Astrocyte (in vitro differentiated cells and primary cell): ENCODE results near the gene IDH2. TPM values are rescaled to one million over a fixed set of nuclear protein-coding genes. Genes with fewer than 3 reads are reported as not detected.

Experiments
- DNase-seq: peaks from one replicate; pipeline ENCODE4 v3.0.0-alpha.2; 2010; ENCODE audit warnings: low read depth
- FAIRE-seq: peaks from 2 replicates; lab custom pipeline; 2011; peaks lifted over from hg19 to GRCh38; lab: Jason Lieb, UNC
- H2AFZ ChIP-seq: 2 replicates; pipeline ENCODE4 v1.6.0; 2012; ENCODE audit warnings: low read depth, low read length, inconsistent platforms
- H3K27ac ChIP-seq: 2 replicates; pipeline ENCODE4 v1.5.1; 2011; ENCODE audit warnings: low read depth, low read length, inconsistent platforms
- H3K27me3 ChIP-seq: 2 replicates; pipeline ENCODE4 v1.6.0; 2011; ENCODE audit warnings: low read length, inconsistent platforms; ENCODE audit not compliant: insufficient read depth
- H3K36me3 ChIP-seq: 2 replicates; pipeline ENCODE4 v1.5.1; 2011; ENCODE audit warnings: low read length, inconsistent platforms; ENCODE audit not compliant: insufficient read depth
- H3K4me1 ChIP-seq: 2 replicates; pipeline ENCODE4 v1.5.1; 2011; ENCODE audit warnings: low read length, inconsistent platforms; ENCODE audit not compliant: insufficient read depth
- H3K4me2 ChIP-seq: 2 replicates; pipeline ENCODE4 v1.6.0; 2012; ENCODE audit warnings: low read length, inconsistent platforms
- H3K4me3 ChIP-seq: 2 replicates; pipeline ENCODE4 v1.5.1; 2011; ENCODE audit warnings: low read depth, mild to moderate bottlenecking, low read length, inconsistent platforms; ENCODE audit not compliant: insufficient read depth
- H3K79me2 ChIP-seq: 2 replicates; pipeline ENCODE4 v1.6.0; 2012; ENCODE audit warnings: mild to moderate bottlenecking, low read length, inconsistent platforms; ENCODE audit not compliant: insufficient read depth
- H3K9ac ChIP-seq: 2 replicates; pipeline ENCODE4 v1.6.0; 2012; ENCODE audit warnings: mild to moderate bottlenecking, low read length, inconsistent platforms
- H3K9me3 ChIP-seq: 2 replicates; pipeline ENCODE4 v1.5.1; 2012; ENCODE audit warnings: low read depth, mild to moderate bottlenecking, low read length, inconsistent platforms; ENCODE audit not compliant: insufficient read depth
- H4K20me1 ChIP-seq: 2 replicates; pipeline ENCODE4 v1.6.0; 2012; ENCODE audit warnings: low read length, inconsistent platforms; ENCODE audit not compliant: insufficient read depth
- H3K27ac Mint-ChIP-seq: one replicate; pipeline ENCODE4 v1.8.0; 2021; ENCODE audit warnings: mild to moderate bottlenecking, mixed read lengths; ENCODE audit not compliant: unreplicated experiment
- H3K27me3 Mint-ChIP-seq: one replicate; pipeline ENCODE4 v1.8.0; 2021; ENCODE audit warnings: low read depth, mixed read lengths; ENCODE audit not compliant: unreplicated experiment
- H3K36me3 Mint-ChIP-seq: one replicate; pipeline ENCODE4 v1.8.0; 2021; ENCODE audit warnings: low read depth, mixed read lengths; ENCODE audit not compliant: unreplicated experiment
- H3K4me1 Mint-ChIP-seq: one replicate; pipeline ENCODE4 v1.8.0; 2021; ENCODE audit warnings: low read depth, mixed read lengths; ENCODE audit not compliant: unreplicated experiment
- H3K4me3 Mint-ChIP-seq: one replicate; pipeline ENCODE4 v1.8.0; 2021; ENCODE audit warnings: mild to moderate bottlenecking, moderate library complexity, mixed read lengths; ENCODE audit not compliant: unreplicated experiment
- H3K9me3 Mint-ChIP-seq: one replicate; pipeline ENCODE4 v1.8.0; 2021; ENCODE audit warnings: mild to moderate bottlenecking, mixed read lengths; ENCODE audit not compliant: unreplicated experiment
- CTCF ChIP-seq: IDR thresholded peaks from 2 replicates; pipeline ENCODE4 v1.5.1; 2011; ENCODE audit warnings: low read depth, mild to moderate bottlenecking, inconsistent platforms, low read length, moderate library complexity; ENCODE audit not compliant: insufficient read depth
- EZH2 ChIP-seq: IDR thresholded peaks from 2 replicates; pipeline ENCODE4 v1.6.1; 2012; ENCODE audit warnings: mild to moderate bottlenecking, low read length, inconsistent platforms; ENCODE audit not compliant: insufficient read depth
- total RNA-seq: library from RNA; stranded (reverse); gene quantifications from 2 replicates; pipeline ENCODE4 v1.2.1, GENCODE V29; 2021

IDH2 gene
- total RNA-seq, 1 donor from 2014 or later = 76.6 TPM

- no peak overlapping the region for H3K27ac Mint-ChIP-seq
- peaks cover 11% of the 10 kb centered on the region for H3K36me3 Mint-ChIP-seq
- H3K9me3 Mint-ChIP-seq = no peaks in the 10 kb centered on the region
- Histone ChIP-seq H3K4me2 (no peak overlapping the region), H3K4me3 (no peak overlapping the region), H3K4me1 (no peaks in the 10 kb centered on the region), H3K9ac (no peak overlapping the region), H4K20me1 (no peaks in the 10 kb centered on the region), H3K9me3 (no peaks in the 10 kb centered on the region), H3K79me2 (no peaks in the 10 kb centered on the region), H2AFZ (no peak overlapping the region), H3K27ac (no peak overlapping the region), H3K36me3 (peaks cover 2% of the 10 kb centered on the region), H3K27me3 (no peaks in the 10 kb centered on the region)
- no peak overlapping the region for H3K4me3 Mint-ChIP-seq
- DNase-seq = no peak
- peaks cover 11% of the 10 kb centered on the region for H3K4me1 Mint-ChIP-seq
- TF ChIP-seq EZH2 (no peak), CTCF (no peak)
- FAIRE-seq = no peak
- H3K27me3 Mint-ChIP-seq = no peaks in the 10 kb centered on the region
These were observed 22.4 kb downstream of the IDH2 start for GRCh38 chr15:90079619-90080457.

- Histone ChIP-seq H3K9ac (no peak overlapping the region), H2AFZ (no peak overlapping the region), H3K27ac (no peak overlapping the region), H3K4me3 (no peak overlapping the region), H3K27me3 (no peaks in the 10 kb centered on the region), H3K79me2 (no peaks in the 10 kb centered on the region), H3K4me2 (no peak overlapping the region), H3K9me3 (no peaks in the 10 kb centered on the region), H3K36me3 (peaks cover 2% of the 10 kb centered on the region), H3K4me1 (no peaks in the 10 kb centered on the region), H4K20me1 (no peaks in the 10 kb centered on the region)
- no peak overlapping the region for H3K4me3 Mint-ChIP-seq
- H3K36me3 Mint-ChIP-seq = peaks cover 11% of the 10 kb centered on the region
- FAIRE-seq (no peak), DNase-seq (no peak)
- no peak overlapping the region for H3K27ac Mint-ChIP-seq
- H3K4me1 Mint-ChIP-seq = peaks cover 11% of the 10 kb centered on the region
- no peaks in the 10 kb centered on the region for H3K27me3 Mint-ChIP-seq
- H3K9me3 Mint-ChIP-seq = no peaks in the 10 kb centered on the region
- TF ChIP-seq EZH2 = no peak
- no peak for TF ChIP-seq CTCF
These were observed 23.3 kb downstream of the IDH2 start for GRCh38 chr15:90078965-90079364.

- FAIRE-seq = no peak
- no peak overlapping the region for H2AFZ ChIP-seq
These were observed 25.6 kb downstream of the IDH2 start for GRCh38 chr15:90076716-90077115.

More at GRCh38 chr15:90076716-90077115, 25.6 kb downstream of the IDH2 start:
- Mint-ChIP-seq H3K27ac (no peak overlapping the region), H3K9me3 (no peaks in the 10 kb centered on the region), H3K4me1 (peaks cover 11% of the 10 kb centered on the region), H3K27me3 (no peaks in the 10 kb centered on the region), H3K36me3 (peaks cover 8% of the 10 kb centered on the region), H3K4me3 (no peak overlapping the region)
- no peaks in the 10 kb centered on the region for H4K20me1 ChIP-seq
- H3K27me3 ChIP-seq = no peaks in the 10 kb centered on the region
- TF ChIP-seq CTCF = no peak
- TF ChIP-seq EZH2 = no peak
- H3K9ac ChIP-seq = no peak overlapping the region
- H3K79me2 ChIP-seq = no peaks in the 10 kb centered on the region
- no peaks in the 10 kb centered on the region for H3K9me3 ChIP-seq
- no peak for DNase-seq
- no peak overlapping the region for H3K27ac ChIP-seq
- peaks cover 2% of the 10 kb centered on the region for H3K36me3 ChIP-seq
- H3K4me2 ChIP-seq = no peak overlapping the region
- no peaks in the 10 kb centered on the region for H3K4me1 ChIP-seq
- H3K4me3 ChIP-seq = no peak overlapping the region
